AG08396 (cell line): ENCODE measurements around the gene MCC.

Experiments used
- DNase-seq: peaks from one replicate; pipeline ENCODE4 v3.0.0; 2012; ENCODE audit warnings: low spot score, mixed read lengths

MCC gene

DNA sequence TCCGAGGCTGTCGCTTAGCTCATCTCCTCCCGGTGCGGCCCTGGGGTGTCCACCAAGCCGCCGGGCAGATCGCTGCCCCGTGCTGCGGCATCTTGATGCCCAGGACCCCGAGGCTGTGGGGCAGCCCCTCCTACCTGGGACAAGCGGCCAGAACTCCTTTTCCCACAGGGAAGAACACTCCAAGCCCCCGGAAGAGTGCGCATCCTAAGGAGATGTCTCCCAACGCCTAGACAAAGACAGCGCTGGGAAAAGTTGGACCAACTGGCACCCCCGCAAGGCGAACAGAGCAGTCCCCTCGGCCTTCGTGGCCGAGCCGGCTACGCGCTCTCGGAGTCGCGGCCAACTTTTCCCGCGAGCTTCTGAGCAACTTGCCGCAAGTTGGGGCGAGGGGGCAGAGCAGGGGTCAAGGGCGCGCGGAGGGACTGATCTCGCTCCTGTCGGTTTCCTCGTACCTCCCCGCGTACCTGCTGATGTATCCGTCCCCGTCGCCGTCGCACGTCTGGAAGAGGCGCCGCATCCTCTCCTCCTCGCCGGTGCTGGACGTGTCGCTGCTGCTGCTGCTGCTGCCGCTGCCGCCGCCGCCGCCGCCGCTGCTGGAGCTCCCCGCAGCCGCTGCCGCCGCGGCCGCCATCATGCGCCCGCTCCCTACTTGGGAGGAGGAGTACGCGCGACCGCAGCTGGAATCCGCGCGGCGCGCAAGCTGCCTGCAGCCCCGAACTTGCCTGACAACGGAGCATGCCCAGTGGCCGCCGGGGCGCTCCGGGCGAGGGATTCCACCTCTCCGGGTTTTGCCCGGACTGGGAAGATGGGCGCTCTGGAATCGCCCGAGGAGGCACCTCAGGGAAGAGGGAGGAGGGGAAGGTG lies at the start of gene MCC:
MCC (minus strand) TSS at position 673 of the 864 bp plus-strand sequence.
- peak; percentile 96 for DNase-seq

GRCh38 chr5:113531481-113532159 lies 43.4 kb upstream of the MCC start:
- no peak for DNase-seq

DNA sequence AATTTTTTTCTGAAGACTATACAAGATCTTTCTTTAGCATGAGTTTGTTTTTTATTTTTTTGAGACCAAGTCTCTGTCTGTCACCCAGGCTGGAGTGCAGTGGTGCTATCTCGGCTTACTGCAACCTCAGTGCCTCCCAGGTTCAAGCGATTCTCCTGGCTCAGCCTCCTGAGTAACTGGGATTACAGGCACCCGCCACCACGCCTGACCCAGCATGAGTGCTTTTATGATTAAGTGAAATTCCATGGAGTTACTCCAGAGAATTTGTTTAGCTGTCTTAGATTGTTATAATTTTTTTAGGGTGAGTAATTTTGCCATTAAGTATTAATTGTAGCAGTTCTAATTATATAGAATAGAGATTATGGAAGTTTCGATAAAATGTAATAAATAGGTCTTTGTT lies 39.5 kb upstream of the MCC start:
- no peak for DNase-seq

DNA sequence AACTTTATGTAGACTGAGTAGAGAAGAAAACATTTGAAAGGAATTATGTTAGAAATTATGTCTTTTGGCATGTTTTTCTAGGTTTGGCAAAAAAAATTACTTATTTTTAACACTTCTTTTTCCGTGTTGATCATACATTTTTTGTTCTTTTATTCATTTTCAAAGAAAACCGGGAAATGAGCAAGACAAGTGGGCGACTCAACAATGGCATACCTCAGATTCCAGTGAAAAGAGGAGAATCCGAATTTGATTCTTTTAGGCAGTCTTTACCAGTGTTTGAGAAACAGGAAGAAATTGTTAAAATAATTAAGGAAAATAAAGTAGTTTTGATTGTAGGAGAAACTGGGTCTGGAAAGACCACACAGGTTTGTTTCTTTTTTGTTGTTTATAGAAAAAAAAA lies 38.2 kb upstream of the MCC start:
- DNase-seq, result no peak

DNA sequence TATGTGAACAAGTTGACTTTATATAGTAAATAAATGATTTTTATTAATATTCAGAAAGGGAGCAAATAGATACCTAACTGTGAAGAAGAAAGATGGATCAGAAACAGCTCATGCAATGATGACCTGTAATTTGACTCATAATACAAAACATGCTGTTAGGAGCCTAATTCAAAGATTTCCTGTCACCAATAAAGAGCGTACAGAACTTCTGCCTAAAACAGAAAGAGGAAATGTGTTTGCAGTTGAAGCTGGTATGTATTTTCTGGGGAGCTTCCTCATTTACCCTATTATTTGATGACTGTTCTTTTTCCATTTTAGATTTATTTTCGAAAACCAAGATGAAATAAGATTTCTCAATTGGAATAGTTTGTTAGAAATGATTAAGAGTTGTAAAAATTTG lies 36.7 kb upstream of the MCC start:
- no peak for DNase-seq

- DNase-seq, result no peak
These were observed 34.9 kb upstream of the MCC start for GRCh38 chr5:113523168-113523567.

GRCh38 chr5:113520899-113521298 lies 32.6 kb upstream of the MCC start:
- DNase-seq, result no peak

- peak; percentile 34 for DNase-seq
These were observed 32.2 kb upstream of the MCC start for GRCh38 chr5:113520429-113520828.

- no peak for DNase-seq
These were observed 31.2 kb upstream of the MCC start for GRCh38 chr5:113519412-113519811.

- DNase-seq, result no peak
These were observed 30.6 kb upstream of the MCC start for GRCh38 chr5:113518884-113519283.

DNA sequence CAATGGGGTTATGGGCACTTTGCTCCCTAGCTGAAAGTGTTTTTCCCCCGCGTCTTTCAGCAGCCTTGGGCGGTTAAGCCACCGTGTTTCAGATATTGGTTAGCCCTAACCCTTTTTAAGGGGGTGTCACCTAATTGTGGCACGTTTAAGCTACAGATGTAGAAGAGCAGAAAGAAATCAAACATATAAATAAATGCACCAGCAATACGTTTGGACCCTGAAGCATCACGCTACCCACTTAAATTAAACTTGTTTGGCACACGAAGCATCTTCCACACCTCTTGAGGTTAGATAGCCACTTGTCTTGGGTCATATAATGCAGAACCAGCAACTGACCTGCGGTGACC lies 26.0 kb upstream of the MCC start:
- no peak for DNase-seq

- DNase-seq, result peak; percentile 85
These were observed 25.4 kb upstream of the MCC start, which contains the start of gene YTHDC2 for GRCh38 chr5:113513384-113514288. TSS of gene YTHDC2 (plus strand) at chr5:113513694. CDS start at chr5:113513896, 202 bp downstream.

DNA sequence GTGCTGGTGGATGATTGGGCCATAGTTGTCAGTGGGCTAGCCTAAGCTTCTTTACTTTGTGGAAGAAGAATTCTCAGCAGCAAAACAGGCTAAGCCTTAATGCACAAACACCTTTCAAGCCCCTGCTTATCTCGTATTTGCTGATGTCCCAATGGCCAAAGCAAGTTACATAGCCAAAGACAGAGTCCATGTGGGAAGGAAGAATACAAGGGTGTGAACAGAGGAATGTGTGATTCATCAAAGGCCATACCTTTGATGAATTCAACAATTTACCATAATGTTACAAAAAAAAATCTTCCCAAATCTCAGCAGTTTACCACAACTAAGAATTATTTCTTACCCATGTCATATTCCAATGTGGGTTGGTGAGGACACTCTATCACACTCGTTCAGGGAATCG lies 24.1 kb upstream of the MCC start:
- DNase-seq, result no peak

- DNase-seq, result no peak
These were observed 22.7 kb upstream of the MCC start for GRCh38 chr5:113510836-113511451.

DNA sequence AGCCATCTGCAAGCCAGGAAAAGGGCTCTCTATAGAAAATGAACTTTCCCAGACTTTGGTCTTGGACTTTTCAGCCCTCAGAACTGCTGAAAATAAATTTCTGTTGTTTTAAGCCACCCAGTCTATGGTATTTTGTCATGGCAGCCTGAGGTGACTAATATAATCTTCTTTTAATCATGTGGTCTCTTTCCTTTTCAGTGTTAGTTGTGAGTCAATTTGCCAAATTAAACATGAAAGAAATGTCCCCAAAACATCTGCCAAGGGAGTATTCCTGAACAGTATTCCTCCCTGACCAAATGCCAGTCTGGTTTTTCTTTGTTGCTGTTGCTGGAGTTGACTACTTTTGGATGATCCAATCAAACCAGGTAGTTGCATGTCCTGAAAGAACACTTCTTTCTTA lies 20.5 kb upstream of the MCC start:
- no peak for DNase-seq

GRCh38 chr5:113507601-113508000 lies 19.3 kb upstream of the MCC start:
- DNase-seq, result no peak

GRCh38 chr5:113505181-113505580 lies 16.9 kb upstream of the MCC start:
- DNase-seq, result no peak

DNA sequence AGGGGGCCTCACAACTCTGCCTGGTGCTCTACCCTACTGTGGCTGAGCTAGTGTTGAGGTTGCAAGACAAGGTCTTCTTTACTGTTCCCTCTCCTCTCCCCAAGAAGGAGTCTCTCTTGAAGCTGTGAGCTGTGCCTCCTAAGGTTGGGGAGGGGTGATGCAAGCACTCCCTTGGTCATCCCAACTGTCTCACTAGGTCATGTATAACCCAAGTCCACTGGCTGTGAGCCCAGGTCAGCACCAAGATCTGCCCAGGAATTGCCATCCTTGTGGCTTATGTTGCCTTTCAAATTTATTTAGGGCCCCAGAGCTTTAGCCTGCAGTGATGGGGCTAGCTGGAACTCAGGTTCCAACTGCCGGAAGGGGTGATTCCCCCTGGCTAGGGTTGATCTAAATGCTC lies 14.9 kb upstream of the MCC start:
- DNase-seq, result no peak

DNA sequence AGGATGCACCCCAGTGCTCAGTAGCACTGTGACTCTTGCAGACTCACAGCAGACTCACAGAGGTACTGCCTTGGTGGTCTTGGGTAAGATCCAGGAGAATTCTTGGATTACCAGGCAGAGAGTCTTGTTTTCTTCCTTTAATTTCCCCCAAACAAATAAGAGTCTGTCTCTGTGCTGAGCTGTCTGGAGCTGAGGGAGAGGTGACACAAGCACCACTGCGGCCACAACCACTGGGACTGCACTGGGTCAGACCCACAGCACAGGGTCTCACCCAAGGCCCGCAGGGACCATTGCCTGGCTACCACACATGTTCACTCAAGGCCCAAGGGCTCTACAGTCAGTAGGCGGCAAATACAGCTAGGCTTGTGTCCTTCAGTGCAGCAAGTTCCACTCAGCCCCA lies 13.8 kb upstream of the MCC start:
- DNase-seq, result no peak

GRCh38 chr5:113495422-113495841 lies 7.2 kb upstream of the MCC start:
- DNase-seq, result no peak

DNA sequence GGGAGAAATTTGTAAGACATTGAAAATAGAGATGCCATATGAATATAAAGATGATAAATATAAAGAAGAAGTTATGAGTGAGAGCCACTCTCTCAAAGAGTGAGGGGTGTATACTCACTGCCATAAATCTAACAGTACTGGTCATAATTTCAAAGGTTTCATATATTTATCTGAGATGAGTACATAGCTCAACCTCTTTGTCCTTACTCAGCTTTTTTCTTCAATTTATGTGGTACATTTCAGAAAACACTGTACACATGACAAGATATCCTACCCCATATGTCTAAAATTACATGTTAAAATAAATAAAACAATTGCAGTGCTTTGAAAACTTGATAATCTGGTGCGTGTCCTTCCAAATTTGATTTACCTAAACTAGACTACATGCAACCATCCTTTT lies 5.2 kb upstream of the MCC start:
- no peak for DNase-seq

DNA sequence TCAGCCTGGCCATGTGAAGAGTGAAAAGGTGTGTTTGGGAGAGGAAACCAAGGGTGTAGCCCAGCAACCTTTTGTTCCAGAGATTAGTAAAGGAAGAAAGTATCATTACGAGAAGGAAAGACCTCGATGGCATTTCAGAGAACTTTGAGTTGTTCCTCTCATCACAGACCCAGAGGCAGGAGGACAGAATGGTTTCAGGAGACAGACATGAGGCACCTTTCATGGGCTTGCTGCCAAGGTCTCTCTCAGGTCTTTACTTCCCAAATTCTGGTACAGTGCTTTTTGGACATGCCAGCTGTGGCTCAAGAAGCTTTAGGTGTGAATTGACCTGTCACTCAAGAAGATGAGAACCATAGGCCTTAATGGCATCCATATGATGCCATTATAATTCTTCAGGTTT lies 2.8 kb upstream of the MCC start:
- DNase-seq, result no peak
